Stimulated activated CD8-positive, alpha-beta memory T cell treated with anti-CD3 and anti-CD28 coated beads, Interleukin-4, amount 100 ng/mL, for 24 hours (primary cell): ENCODE results near the gene SSNA1.
"Not testable (repeated sequence)": the region's sequence is repeated elsewhere in the genome, so short reads cannot be mapped to it uniquely, and the experiment has no call there.

Source experiments
- DNase-seq: peaks from one replicate; pipeline ENCODE4 v3.0.0-alpha.2; 2020; ENCODE audit warnings: low read depth

SSNA1 gene

DNA sequence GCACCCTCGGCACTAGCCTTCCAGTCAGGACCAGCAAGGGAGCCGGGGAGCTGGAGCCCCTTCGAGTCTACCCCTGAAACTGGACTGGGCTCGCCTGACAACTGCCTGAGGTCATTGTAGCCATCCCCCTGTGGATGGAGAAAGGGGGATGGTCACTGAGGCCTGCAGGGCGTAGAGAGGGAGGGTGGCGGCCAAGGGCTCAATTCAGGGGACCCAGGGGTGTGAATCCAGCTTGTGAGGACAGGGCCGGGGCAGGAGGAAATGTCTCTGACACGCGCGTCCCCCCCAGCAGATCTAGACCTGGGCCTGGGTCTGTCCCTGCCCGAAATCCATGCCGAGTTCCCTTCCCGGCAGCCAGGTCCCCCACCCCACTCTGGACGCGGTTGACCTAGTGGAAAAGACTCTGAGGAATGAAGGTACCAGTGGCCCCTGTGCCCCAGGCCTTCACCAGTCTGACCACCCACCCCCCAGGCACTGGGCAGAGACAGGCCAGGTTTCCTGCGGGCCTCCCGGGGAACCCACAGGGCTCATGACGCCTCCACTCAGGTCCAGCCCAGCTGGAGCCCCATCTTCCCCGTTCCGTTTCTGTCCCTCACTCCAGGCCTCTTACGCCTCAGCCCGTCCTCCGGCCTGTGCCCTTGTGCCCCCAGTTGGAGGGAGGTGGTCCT is 43.0 kb downstream of the SSNA1 start:
- no peak for DNase-seq

DNA sequence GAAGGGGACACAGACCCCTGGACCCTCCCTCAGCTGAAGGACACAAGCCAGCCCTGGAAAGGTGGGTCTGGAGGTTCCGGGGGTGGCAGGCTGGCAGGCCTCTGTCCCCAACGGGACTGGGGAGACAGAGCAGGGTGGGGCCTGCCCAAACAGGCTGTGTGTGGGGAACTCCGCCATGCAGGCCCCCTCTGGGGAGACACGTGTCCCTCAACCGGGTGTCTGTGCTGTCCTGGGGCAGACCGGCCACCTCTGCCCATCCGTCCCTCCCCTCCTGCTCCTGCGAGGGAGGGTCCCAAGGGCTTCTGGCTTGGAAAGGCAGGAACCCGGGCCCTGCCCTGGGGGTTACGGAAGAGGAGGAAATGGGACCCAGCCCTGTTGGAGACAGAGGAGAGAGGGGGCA is 43.6 kb downstream of the SSNA1 start:
- DNase-seq: no peak

DNA sequence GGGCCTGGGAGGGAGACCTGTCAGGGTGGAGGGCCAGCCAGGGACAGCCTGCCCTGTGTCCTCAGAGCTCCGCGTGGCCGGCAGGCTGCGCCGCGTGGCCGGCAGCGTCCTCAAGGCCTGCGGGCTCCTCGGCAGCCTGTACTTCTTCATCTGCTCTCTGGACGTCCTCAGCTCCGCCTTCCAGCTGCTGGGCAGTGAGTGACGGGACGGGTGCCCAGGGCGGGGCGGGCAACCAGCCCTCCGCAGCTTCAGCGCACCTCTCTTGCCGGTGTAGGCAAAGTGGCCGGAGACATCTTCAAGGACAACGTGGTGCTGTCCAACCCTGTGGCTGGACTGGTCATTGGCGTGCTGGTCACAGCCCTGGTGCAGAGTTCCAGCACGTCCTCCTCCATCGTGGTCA is 44.0 kb downstream of the SSNA1 start:
- DNase-seq: no peak

DNA sequence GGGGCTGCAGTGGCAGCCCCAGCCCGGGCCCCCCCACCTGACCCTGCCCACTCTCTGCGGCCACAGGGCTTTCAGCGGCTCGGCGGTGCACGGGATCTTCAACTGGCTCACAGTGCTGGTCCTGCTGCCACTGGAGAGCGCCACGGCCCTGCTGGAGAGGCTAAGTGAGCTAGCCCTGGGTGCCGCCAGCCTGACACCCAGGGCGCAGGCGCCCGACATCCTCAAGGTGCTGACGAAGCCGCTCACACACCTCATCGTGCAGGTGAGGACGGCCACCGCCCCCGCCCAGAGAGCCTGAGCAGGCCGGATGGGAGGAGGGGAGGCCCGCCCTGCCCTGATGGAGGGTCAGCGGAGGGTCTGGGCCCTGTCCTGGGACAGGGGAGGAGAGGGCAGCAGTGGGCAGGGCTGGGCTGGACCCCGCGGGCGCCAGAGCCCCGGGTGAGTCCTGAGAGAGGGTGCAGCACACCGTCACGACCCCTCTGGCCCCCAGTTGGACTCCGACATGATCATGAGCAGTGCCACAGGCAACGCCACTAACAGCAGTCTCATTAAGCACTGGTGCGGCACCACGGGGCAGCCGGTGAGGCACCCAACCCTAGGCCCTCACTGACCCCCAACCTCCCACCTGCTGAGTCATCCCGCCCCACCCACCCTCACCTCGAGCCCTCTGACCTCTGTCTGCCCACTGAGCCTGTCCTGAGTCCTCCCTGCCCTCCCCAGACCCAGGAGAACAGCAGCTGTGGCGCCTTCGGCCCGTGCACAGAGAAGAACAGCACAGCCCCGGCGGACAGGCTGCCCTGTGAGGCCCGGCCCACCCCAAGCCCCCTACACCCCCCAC is 44.9 kb downstream of the SSNA1 start:
- DNase-seq: no peak

DNA sequence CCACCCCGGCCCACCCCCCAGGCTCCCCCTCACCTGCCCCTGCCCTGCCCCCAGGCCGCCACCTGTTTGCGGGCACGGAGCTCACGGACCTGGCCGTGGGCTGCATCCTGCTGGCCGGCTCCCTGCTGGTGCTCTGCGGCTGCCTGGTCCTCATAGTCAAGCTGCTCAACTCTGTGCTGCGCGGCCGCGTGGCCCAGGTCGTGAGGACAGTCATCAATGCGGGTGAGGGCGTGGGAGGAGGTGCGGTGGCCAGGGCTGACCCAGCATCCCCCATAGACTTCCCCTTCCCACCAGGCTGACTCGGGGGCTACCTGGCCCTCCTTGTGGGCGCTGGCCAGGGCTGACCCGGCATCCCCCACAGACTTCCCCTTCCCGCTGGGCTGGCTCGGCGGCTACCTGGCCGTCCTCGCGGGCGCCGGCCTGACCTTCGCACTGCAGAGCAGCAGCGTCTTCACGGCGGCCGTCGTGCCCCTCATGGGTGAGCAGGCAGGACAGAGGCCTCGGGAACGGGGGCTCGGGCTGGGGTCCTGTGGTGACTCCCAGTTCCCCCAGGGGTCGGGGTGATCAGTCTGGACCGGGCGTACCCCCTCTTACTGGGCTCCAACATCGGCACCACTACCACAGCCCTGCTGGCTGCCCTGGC is 45.7 kb downstream of the SSNA1 start:
- DNase-seq: no peak

DNA sequence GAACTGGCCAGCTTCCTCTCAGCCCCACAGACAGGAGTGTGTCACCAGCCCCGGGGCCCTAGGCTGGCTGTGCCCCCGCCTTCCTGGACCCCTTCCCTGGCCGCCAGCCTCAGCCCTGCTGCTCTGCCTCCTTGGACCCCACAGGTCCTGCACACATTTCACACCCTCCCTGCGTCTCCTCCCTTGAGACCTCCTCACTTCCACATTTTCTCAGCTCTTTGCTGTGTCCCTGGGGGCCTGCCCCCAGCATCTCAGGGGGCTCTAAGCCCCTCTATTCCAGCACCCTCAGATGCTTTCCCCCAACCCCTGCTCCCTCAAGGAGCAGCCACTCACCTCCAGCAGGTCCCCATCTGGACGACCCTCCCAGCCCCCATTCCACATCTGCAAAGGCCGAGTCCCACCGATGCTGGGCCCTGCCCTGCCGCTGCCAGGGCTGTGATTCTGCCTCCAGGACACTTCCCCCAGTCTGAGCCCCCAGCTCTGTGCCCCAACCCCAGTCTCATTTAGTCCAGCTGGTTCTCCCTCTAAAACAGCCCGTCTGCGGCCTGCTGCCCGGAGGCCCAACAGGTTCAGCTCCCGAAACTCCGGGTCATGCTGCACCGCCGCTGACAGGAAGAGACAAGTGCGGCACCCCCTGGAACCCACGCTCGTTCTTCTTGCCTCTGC is 46.4 kb downstream of the SSNA1 start:
- no peak for DNase-seq

DNA sequence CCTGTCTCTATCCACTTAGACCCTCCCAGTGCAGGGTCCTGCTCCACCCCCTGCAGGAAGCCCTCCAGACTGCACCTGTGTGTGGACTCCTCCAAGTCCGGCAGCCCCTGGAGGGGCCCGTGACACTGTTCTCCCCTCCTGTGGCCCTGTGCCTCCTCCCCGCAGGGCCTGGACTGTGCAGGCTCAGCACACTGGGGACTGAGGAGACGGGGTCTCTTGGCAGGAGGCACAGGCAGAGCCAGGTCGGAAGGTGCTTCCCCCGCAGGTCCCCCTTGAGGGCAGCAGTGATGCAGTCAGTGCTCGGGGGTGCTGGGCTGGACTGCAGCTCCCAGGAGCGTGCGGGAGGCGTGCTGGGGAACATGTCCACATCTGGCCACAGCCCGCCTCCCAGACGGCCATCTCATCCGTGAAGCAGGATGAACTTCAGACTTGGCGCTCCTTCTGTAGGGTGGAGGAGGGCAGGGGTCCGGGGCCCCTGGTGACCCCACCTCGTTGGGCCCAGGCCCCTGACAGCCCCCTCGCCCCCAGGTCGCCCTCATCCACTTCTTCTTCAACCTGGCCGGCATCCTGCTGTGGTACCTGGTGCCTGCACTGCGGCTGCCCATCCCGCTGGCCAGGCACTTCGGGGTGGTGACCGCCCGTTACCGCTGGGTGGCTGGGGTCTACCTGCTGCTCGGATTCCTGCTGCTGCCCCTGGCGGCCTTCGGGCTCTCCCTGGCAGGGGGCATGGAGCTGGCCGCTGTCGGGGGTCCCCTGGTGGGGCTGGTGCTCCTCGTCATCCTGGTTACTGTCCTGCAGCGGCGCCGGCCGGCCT is 47.2 kb downstream of the SSNA1 start:
- no peak for DNase-seq

DNA sequence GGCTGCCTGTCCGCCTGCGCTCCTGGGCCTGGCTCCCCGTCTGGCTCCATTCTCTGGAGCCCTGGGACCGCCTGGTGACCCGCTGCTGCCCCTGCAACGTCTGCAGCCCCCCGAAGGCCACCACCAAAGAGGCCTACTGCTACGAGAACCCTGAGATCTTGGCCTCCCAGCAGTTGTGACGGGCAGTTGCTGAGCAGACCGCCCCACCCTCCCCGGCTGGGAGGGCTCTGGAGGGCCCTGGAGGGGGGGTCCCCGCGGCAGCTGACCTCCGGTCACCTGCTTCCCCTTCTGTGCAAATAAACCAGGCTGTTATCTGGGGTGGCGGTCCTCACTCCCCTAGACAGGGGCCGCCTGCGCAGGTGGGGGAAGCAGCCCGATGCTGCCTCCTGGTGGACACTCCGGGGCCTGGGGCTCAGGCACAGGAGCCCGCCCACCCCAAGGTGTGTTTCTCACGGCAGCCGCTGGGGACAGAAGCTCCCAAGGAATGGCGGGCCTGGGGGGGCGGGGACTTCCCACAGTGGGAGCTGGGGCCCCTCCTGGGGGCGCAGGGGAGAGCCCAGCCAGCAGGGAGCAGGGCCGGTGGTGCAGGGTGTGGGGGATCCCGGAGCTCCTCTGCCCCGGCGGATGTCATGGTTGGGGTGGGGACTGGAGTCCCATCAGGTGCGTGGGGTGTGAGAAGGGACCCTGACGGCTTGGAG is 47.9 kb downstream of the SSNA1 start:
- DNase-seq: peak; percentile 87

DNA sequence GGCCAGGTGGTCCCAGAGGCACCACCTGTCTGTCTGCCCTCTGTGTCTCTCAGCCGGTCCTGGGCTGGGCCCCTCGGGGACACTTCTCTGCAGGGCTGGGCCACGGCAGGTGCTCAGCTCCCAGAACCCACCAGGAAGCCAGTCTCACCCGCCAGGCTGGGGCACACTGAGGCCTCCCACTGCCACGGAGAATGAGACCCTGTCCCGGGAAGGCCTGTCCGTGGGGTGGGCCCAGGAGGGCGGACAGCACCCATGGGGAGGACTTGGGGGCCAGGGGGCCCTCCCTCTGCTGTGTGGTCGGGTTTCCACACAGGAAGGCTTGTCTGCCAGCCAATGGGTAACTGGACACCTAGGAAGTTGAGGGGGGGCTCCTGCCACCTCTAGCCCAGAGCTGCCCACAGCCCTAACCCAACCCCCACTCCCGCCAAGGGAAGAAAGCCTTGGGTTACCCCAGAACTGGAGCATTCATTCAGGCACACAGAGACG is 48.5 kb downstream of the SSNA1 start:
- no peak for DNase-seq

DNA sequence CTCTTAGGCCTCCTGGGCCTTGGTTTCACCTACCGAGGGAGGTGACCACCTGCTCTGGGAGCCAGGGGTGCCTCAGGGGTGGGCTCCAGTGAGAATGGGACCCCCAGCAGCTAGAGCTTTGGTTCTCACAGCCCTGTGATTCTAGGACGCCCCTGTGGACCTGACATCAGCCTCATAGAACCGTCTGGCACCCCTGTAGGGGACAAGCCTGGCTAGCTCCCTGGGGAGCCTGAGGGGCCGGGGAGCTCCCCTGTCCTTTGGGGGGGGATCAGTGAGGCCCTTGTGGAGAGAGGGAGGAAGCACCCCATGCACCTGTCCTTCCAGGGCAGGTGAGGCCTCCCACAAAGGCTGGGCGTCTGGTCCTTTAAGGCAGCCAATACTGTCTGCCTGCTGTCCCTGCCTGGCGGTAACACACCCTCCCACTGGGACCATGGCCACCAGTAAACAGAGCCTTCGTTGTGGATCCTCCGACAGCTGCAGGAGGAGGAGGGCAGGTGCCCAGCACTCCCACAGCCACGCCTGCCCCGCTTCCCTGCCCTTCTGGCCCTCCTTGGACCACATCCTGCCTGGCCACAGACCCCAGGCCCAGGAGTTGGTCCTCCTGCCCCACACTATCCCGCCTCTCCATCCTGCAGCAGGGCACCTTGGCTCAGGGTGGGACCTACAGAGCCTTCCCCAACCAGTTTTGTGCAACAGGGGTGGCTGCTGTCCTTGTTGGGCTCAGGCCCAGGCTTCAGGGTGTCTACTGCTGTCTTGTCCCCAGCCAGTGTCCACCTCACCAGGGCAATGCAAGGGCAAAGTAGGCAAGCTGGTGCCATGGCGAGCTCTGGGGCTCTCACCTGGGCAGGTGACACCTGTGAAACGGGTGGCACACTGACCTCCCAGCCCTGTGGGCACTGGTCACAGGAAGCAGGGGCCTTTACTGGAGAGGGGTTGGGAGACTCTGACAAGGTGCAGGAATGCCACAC is 49.6 kb downstream of the SSNA1 start:
- DNase-seq: no peak

DNA sequence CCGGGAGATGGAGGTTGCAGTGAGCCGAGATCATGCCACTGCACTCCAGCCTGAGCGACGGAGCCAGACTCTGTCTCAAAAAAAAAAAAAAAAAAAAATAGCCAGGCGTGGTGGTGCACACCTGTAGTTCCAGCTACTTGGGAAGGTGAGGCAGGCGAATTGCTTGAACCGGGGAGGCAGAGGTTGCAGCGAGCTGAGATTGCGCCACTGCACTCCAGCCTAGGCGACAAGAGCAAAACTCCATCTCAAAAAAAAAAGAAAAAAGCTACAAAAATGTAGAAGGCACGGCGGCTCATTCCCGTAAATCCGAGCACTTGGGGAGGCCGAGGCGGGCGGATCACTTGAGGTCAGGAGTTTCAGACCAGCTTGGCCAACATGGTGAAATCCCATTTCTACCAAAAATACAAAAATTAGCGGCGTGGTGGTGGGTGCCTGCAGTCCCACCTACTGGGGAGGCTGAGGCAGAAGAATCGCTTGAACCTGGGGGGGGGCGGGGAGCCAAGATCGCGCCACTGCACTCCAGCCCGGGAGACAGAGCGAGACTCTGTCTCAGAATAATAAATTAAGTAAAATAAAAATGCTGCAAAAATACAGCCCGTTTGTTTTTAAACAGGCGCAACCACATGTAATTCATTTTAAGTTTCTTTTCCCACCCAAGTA is 51.2 kb downstream of the SSNA1 start:
- not testable (repeated sequence) for DNase-seq
